Spleen (tissue), 11 donors: ENCODE results near the gene RACGAP1. TPM values are rescaled to one million over a fixed set of nuclear protein-coding genes. Genes with fewer than 3 reads are reported as not detected.
A peak's percentile ranks its signal among the peaks of the same experiment; 100 is the strongest.
"Not testable (repeated sequence)": the region's sequence is repeated elsewhere in the genome, so short reads cannot be mapped to it uniquely, and the experiment has no call there.

Experiments
- DNase-seq: peaks from one replicate; pipeline ENCODE4 v3.0.0-alpha.2; 2020
- H3K27ac ChIP-seq, 8 donors: fragments of 200-600 bp; sonication (generic) in 7 of 8; 1 replicate in 4 of 8; 2 replicates in 4 of 8; pipeline versions ENCODE4 v1.5.0 to v1.8.0; 2016 to 2021; ENCODE audit warnings: inconsistent platforms in 4 of 8, mild to moderate bottlenecking in 4 of 8, moderate library complexity in 1 of 8
- H3K27me3 ChIP-seq, 7 donors: fragments of 200-600 bp; sonication (generic) in 6 of 7; replicated peaks in 1 of 7; 1 replicate in 4 of 7; 2 replicates in 3 of 7; pipeline versions ENCODE4 v1.5.0 to v1.8.0; 2016 to 2021; ENCODE audit warnings: inconsistent platforms in 3 of 7, mild to moderate bottlenecking in 1 of 7
- H3K36me3 ChIP-seq, 6 donors: fragments of 200-600 bp; sonication (generic) in 5 of 6; 1 replicate in 4 of 6; 2 replicates in 2 of 6; pipeline versions ENCODE4 v1.5.0 to v1.8.0; 2016 to 2021; ENCODE audit warnings: inconsistent platforms in 2 of 6
- H3K4me1 ChIP-seq, 6 donors: fragments of 200-600 bp; sonication (generic) in 5 of 6; 1 replicate in 3 of 6; 2 replicates in 3 of 6; pipeline versions ENCODE4 v1.5.0 to v1.8.0; 2016 to 2021; ENCODE audit warnings: inconsistent platforms in 3 of 6
- H3K4me3 ChIP-seq, 8 donors: fragments of 200-600 bp; sonication (generic) in 7 of 8; 1 replicate in 4 of 8; 2 replicates in 4 of 8; pipeline versions ENCODE4 v1.5.0 to v1.8.0; 2016 to 2021; ENCODE audit warnings: inconsistent platforms in 4 of 8, mild to moderate bottlenecking in 4 of 8, moderate library complexity in 2 of 8
- H3K9me3 ChIP-seq, 8 donors: fragments of 200-600 bp; sonication (generic) in 7 of 8; 1 replicate in 4 of 8; 2 replicates in 4 of 8; pipeline versions ENCODE4 v1.5.0 to v1.8.0; 2016 to 2021; ENCODE audit warnings: inconsistent platforms in 4 of 8
- CTCF ChIP-seq, 11 experiments: fragments of 200-600 bp in 7 of 11; fragments of 450-650 bp in 4 of 11; sonication (generic) in 4 of 11; IDR thresholded peaks in 8 of 11; conservative IDR thresholded peaks in 3 of 11; 1 replicate in 7 of 11; 2 replicates in 4 of 11; pipeline versions ENCODE4 v1.4.0 to v1.8.0; 2016 to 2021; ENCODE audit warnings: antibody characterized with exemption in 11 of 11, inconsistent platforms in 4 of 11, mild to moderate bottlenecking in 1 of 11
- POLR2A ChIP-seq, 3 donors: fragments of 450-650 bp; IDR thresholded peaks; one replicate each; pipeline ENCODE4 v1.5.1; 2017; ENCODE audit warnings: antibody characterized with exemption in 3 of 3, mild to moderate bottlenecking in 1 of 3
- POLR2AphosphoS5 ChIP-seq, 3 donors: sonication (generic); formaldehyde crosslinking; IDR thresholded peaks; one replicate each; pipeline ENCODE4 v1.5.1; 2017; ENCODE audit warnings: antibody characterized with exemption in 3 of 3
- WGBS, 5 donors: extraction: QIAGEN DNeasy Blood & Tissue Kit in 3 of 5; methylation state at CpG; one replicate each; pipeline versions ENCODE4 v1.1.5 to v1.1.7; 2013 to 2018; 5-methylcytosine and 5-hydroxymethylcytosine counted together
- intact Hi-C: fragments of 100-400 bp; cut with DNase I; formaldehyde crosslinking; loops from one replicate; pipeline ENCODE4 v1.15.0; 2023; ENCODE audit warnings: low total_unique reads
- polyA plus RNA-seq, 3 donors: library from polyadenylated mRNA; stranded (reverse); fragments of 200-250 nt; gene quantifications; one replicate each; pipeline ENCODE4 v1.2.1, GENCODE V29; 2013
- total RNA-seq, 7 donors: library from RNA; depleted of rRNA in 3 of 7; stranded (reverse); fragments of >200 nt in 3 of 7; fragmentation: NEBNext Ultra II Directional in 4 of 7; extraction: Animal tissue kit (Norgen Biotek cat#: 25700) in 4 of 7; gene quantifications; one replicate each; pipeline versions ENCODE4 v1.1.0 to v1.2.1, GENCODE V29; 2016 to 2021
- donor health status: healthy with polysubstance abuse.
- donor health status: DM: no; HTN: no; CAD: no; lungs with moderate emphysema.
- donor health status: DM: no; HTN: no; CAD: no.
- donor health status: Bipolar disorder and iron deficiency.
- donor health status: healthy.
- donor health status: DM: no; HTN: no; CAD: no.
- donor health status: DM: yes; HTN: yes; CAD: no.

The RACGAP1 gene
- total and polyA plus RNA-seq, 10 donors: 3.4 to 21.1 (median 9.4) TPM

GRCh38 chr12:50004696-50005095 lies 20.6 kb downstream of the RACGAP1 start:
- no peak for DNase-seq
- Histone ChIP-seq H3K36me3 (peaks cover 0 to 64% (median 11%) of the 10 kb centered on the region in 6 donors), H3K27me3 (no peaks in the 10 kb centered on the region), H3K9me3 (no peaks in the 10 kb centered on the region), H3K4me3 (no peak overlapping the region), H3K4me1 (peaks cover 0 to 11% (median 0%) of the 10 kb centered on the region in 6 donors), H3K27ac (no peak overlapping the region)
- intact Hi-C loops: no loop called here
- TF ChIP-seq CTCF (IDR thresholded peaks at IDR 0.05 in 8 of 11, conservative IDR thresholded peaks at IDR 0.05 in 3 of 11): no peak
- TF ChIP-seq POLR2AphosphoS5 (IDR thresholded peaks at IDR 0.05): no peak
- TF ChIP-seq POLR2A (IDR thresholded peaks at IDR 0.05): no peak

GRCh38 chr12:50003595-50003994 lies 21.7 kb downstream of the RACGAP1 start:
- WGBS, 5 donors: 91 to 96% (median 94%) methylated on average over 2 of the region's 2 CpGs
- TF ChIP-seq POLR2AphosphoS5 (IDR thresholded peaks at IDR 0.05) (no peak), CTCF (IDR thresholded peaks at IDR 0.05 in 8 of 11, conservative IDR thresholded peaks at IDR 0.05 in 3 of 11) (no peak), POLR2A (IDR thresholded peaks at IDR 0.05) (no peak)
- no peak for DNase-seq
- peaks cover 0 to 11% (median 0%) of the 10 kb centered on the region in 6 donors for H3K4me1 ChIP-seq
- no peaks in the 10 kb centered on the region for H3K9me3 ChIP-seq
- no peak overlapping the region for H3K27ac ChIP-seq
- H3K4me3 ChIP-seq: no peak overlapping the region
- peaks cover 0 to 75% (median 11%) of the 10 kb centered on the region in 6 donors for H3K36me3 ChIP-seq
- intact Hi-C loops: no loop called here
- H3K27me3 ChIP-seq: no peaks in the 10 kb centered on the region

- H3K4me3 ChIP-seq: no peak overlapping the region
- H3K36me3 ChIP-seq: peaks cover 0 to 93% (median 29%) of the 10 kb centered on the region in 6 donors
Measured at GRCh38 chr12:49998453-49998852, 26.8 kb downstream of the RACGAP1 start.

GRCh38 chr12:49990273-49990672 lies 35.0 kb downstream of the RACGAP1 start:
- Histone ChIP-seq H3K36me3 (peaks cover 0 to 46% (median 18%) of the 10 kb centered on the region in 6 donors), H3K9me3 (no peaks in the 10 kb centered on the region), H3K4me3 (no peak overlapping the region), H3K4me1 (peaks cover 0 to 30% (median 0%) of the 10 kb centered on the region in 6 donors), H3K27ac (peak overlapping the region in 5 of 8 donors; percentile 28 to 66 (median 35)), H3K27me3 (no peaks in the 10 kb centered on the region)
- DNase-seq: no peak
- intact Hi-C loops: no loop called here
- 57 to 87% (median 75%) methylated on average over 4 of the region's 4 CpGs for WGBS, 5 donors
- TF ChIP-seq POLR2AphosphoS5 (IDR thresholded peaks at IDR 0.05) (no peak), CTCF (IDR thresholded peaks at IDR 0.05 in 8 of 11, conservative IDR thresholded peaks at IDR 0.05 in 3 of 11) (no peak), POLR2A (IDR thresholded peaks at IDR 0.05) (no peak)

More at GRCh38 chr12:49998453-49998852, 26.8 kb downstream of the RACGAP1 start:
- Histone ChIP-seq H3K27me3 (no peaks in the 10 kb centered on the region), H3K27ac (no peak overlapping the region), H3K9me3 (no peaks in the 10 kb centered on the region), H3K4me1 (no peaks in the 10 kb centered on the region)
- intact Hi-C loops: no loop called here
- TF ChIP-seq CTCF (IDR thresholded peaks at IDR 0.05 in 8 of 11, conservative IDR thresholded peaks at IDR 0.05 in 3 of 11) (no peak), POLR2A (IDR thresholded peaks at IDR 0.05) (no peak), POLR2AphosphoS5 (IDR thresholded peaks at IDR 0.05) (no peak)
- no peak for DNase-seq
- WGBS, 5 donors: 91 to 100% (median 97%) methylated on average over 2 of the region's 2 CpGs

GRCh38 chr12:49989400-49989799 lies 35.9 kb downstream of the RACGAP1 start:
- WGBS, 5 donors: 88 to 95% (median 93%) methylated on average over 2 of the region's 2 CpGs
- H3K4me3 ChIP-seq, H3K9me3 ChIP-seq, H3K27me3 ChIP-seq, intact Hi-C loops, DNase-seq: not testable (repeated sequence)
- peak overlapping the region in 1 of 8 donors; percentile 66 for H3K27ac ChIP-seq
- peaks cover 0 to 34% (median 0%) of the 10 kb centered on the region in 6 donors for H3K4me1 ChIP-seq
- H3K36me3 ChIP-seq: peaks cover 0 to 37% (median 15%) of the 10 kb centered on the region in 6 donors
